Stimulated activated CD4-positive, alpha-beta T cell treated with anti-CD3 and anti-CD28 coated beads, Interleukin-2, amount 100 ng/mL, for 24 hours (primary cell): ENCODE results near the gene DEFB114.
"Not testable (repeated sequence)": the region's sequence is repeated elsewhere in the genome, so short reads cannot be mapped to it uniquely, and the experiment has no call there.

ENCODE experiments used
- DNase-seq, 2 donors: peaks; one replicate each; pipeline ENCODE4 v3.0.0-alpha.2; 2020

Gene DEFB114, protein sequence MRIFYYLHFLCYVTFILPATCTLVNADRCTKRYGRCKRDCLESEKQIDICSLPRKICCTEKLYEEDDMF

DNA sequence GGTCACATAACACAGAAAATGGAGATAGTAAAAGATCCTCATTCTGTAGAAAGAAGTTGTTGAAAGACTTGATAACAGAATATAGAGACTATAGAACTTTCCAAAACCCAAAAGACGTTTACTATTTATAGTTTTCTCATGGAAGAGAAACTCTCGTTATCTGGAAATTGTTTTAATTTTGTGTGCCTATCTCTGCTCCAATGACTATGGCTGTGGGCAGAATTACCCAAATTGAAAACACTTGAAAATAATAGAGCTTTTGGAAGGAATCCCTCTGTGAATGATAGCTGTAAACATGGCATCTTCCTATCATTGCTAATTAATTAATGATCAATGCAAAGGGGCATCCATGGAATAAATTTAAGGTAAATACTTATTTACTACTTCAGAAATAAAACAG, at the start of gene DEFB114:
Gene DEFB114 (minus strand): TSS at position 101 of the 400 bp plus-strand sequence. CDS start 59 bp downstream, at position 42.
- DNase-seq: no peak

DNA sequence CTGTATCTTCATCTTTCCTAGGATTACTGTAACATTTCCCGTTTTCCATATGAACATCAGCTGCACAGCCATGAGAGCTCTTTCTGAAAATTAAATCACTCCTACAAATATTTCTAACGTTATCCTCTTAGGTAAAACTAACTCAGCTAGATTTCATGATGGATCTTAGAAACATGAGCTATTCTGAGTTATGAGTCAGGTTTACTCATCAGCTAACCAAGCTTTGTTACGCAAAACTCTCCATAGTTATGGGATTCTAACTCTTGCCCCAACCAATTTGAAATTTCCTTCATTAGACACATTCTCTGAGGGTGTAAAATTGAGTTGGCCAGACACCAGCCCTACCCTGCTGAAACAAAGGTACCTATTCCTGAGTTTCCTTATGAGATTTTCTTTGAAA, 43.9 kb upstream of the DEFB114 start:
- no peak for DNase-seq

DNA sequence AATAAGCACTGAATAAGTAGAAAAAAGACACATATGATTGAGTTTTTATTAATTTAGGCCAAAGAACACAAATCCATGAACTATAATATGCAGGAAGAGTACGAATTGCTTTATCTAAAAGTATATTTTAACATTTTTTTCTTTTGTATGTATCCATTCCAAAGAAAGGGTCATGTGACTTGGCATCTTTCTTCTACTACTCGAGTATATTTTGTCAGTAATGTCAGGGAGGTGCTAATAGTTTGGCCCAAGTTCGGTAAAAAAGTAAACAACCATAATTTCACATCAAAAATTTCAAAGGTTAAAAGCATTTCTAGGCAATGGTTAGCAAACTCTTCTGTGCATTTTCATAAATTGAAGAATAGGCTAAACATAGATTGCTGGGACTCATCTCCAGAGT, 39.2 kb upstream of the DEFB114 start:
- no peak for DNase-seq

DNA sequence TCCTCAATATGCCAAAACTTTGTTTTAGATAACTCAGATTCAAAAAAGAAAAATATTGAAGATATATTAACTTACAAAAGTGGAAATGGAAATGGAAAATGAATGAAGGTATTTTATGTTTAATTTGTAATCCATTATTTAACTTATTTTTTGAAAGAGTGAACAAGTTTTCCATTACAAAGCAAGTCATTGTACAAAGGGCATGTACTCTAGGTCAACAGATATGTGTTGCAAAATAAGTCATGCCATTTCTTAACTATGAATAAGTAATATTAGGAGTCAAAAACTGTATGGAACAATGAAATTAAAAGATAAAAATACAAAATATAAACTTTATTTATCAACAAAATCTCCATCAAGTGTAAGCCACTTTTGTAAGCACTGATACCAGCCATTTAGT, 31.3 kb upstream of the DEFB114 start:
- no peak for DNase-seq

DNA sequence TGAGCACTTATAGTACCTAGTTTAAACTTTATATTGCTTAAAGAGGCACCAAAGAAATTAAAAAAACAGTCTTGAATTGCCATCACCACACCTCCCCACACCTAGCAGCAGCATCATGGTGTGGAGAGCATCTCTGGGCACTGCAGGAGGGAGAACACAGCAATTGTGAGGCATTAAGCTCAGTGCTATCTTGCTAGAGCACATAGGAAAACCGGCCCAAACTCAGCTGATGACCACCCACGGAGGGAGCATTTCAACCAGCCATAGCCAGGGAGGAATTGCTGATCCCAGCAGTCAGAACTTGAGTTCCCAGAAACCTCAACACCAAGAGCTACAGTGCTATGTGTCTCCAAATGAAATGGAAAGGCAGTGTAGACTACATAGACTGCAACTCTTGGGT, 24.9 kb upstream of the DEFB114 start:
- DNase-seq: no peak

DNA sequence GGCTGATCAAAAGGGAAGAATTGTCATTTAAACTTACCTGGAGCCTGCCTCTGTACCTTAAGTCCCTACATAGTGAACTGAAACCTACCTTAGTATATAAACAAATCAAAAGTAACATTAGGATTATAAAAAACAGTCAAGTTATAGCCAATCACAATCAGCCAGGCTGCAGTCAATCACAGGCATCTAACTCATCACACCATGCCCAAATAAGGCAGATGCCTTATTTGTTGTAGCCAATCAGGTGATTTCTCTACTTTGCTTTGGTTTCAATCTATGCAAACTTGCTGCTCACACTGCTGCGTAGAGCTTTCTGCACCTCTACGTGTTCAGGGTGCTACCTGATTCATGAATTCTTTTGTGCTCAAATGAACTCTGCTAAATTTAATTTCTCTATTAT, 23.8 kb upstream of the DEFB114 start:
- no peak for DNase-seq

DNA sequence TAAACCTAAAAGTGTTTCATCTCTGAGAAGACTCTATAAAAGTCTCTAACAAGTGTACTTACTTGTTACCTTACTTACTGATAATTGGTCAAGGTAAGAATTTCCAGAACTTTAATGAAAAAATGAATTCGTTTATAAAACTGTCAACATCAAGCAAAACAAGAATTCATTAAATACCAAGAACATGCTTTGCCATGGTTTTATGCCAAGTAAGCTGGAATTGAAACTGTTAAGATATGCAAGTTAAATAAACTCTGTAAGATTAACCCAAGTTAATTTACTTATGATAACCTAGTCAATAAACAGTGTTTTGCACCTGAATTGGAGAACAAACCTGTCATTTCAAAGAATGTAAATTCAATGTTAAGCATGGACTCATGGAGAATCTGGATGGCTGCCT, 22.6 kb upstream of the DEFB114 start:
- DNase-seq: no peak

DNA sequence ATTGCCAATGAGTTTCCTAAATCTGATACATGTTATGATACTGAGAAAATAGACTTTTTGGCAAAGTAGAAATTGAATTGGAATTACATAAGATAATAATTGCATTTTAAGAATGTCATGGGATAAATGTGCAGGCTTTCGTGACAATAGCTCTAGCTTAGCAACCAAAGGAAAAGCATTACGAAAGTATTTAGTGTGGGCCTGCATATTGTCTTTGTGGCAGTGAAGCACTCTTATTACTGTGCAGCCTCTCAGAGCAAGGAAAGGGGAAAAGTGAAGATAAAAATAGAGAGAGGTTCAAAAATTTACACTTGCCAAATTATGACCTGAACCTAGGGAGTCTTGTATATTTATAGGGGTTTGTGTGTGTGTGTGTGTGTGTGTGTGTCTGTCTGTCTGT, 18.1 kb upstream of the DEFB114 start:
- no peak for DNase-seq

DNA sequence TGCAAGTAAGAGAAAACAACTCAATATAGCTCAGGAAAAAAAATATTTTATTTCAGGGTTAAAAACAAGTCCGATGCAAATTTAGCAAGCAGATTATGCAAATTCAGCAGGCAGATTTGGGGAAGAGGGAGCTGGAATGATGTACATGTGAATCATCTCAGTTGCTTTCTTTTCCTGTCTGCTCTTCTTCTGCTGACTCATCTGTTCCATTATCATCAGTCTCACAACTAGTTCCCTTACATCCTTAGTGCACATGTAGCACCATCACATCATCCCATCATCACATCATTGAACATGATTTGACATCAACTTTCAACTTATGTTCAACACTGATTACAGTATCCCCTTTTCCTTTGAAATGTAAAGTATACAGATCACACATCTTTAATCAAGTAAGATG, 16.9 kb upstream of the DEFB114 start:
- DNase-seq: no peak

DNA sequence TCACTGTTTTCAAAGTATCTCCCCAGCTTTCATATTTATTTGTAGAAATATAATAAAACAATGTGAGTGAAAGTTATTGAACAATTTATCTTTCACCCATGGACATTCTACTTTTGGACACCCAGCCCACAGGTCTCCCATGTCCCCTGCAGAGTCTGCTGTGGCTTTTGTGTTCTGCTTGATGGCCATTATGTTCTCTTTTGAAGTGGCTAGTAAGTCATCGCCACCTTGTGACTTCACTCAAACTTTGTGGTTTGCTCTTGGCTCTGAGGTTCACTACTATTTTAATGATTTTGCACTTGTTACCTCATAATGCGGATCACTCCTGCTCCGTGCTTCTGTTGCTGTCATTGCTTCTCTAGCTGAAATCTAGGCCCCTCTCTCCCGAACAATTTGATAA, 15.6 kb upstream of the DEFB114 start:
- DNase-seq: no peak

DNA sequence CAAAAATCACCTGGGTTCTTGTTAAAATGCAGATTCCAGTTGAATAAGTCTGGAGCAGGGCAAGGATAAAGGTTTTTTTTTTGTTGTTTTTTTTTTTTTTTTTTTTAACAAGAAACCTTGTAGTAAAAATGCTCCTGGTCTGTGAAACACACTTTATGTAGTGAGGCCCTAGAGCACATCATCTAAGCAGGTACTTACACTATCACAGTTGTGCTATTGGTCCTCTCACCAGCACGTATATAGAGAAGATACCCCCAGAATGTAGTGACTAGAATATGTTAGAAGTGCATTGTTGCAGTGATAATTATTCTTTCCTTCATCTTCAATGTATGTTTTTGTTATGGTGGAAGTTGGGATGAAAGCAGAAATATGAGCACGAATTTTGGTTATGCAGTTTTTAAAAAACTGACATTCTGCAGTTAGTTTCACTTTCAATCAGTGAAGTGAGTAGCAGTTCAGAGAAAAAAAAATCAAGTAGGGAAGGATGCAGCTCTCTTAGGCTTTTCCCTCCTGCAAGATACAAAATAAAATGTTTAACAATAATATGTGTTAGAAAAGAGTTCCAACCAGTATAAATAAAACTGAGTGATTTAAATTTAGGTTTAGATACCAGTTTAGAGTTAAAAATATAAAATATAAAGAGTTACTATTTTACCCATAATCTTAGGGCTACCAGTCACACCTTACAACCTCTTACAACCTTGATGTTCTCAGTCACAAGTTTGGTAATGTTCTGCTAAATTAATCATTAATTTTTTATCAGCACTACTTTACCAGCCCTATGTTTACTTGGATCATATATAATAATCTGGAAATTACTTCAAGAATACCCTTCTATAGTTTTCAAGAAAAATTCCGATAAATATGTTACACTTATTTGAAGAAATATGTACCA, 14.6 kb upstream of the DEFB114 start:
- DNase-seq: no peak

DNA sequence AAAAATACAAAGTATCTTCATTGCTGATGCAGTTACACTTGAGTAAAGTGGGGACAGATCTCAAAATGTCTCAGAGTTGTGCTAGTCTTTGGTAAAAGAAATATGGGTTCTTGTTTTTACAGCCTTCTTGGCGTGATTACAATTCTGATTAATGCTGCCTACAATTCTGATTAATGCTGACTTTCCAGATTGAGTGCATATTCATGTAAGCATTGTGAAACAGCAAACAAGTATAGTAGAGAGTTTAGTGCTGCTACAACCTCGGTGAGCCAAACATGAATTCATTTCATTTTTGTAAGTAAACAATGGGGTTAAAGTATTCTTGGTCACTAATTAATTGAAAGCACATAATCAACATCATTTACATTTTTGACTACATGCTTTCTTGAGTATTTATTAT, 5.6 kb upstream of the DEFB114 start, which contains the start of gene DEFB113:
Gene DEFB113 (minus strand): TSS at position 21 of the 400 bp plus-strand sequence. CDS start 0 bp downstream, at position 21.
- no peak for DNase-seq

DNA sequence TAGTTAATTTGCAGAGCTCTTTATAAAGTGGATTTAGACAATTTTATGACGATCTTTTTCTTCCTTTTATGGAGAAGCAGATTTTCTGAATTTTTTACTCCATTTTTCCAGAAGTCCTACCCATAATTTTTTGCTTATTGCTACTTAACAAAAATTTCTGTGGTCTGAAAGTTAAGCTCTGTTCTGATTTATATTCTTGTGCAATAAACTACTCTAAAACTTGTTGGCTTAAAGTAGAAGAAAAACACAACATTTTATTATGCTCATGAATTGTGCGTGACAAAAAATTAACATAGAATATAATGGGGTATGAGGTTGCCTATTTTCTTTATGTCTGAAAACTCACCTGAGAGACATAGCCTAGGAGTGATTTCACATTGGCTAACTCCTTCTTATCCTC, 2.9 kb upstream of the DEFB114 start:
- no peak for DNase-seq

DNA sequence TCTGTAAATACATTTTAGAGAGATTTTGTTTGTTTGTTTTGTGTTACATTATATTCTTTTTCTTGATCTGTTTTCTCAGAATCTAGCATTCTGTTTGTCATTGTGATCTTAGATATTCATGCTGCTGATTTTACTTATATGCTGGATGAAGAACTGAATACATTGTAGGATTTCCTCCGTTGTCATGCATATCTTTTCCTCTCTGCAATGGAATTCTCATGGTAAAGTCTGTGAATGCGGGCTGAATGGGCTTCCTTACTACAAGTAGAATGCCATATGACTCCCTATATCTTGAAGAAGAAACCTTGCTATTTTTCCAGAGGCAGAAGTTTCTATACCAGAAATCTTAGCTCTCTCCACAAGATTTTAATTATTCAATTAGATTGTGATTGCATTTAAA, 2.4 kb upstream of the DEFB114 start:
- no peak for DNase-seq

DNA sequence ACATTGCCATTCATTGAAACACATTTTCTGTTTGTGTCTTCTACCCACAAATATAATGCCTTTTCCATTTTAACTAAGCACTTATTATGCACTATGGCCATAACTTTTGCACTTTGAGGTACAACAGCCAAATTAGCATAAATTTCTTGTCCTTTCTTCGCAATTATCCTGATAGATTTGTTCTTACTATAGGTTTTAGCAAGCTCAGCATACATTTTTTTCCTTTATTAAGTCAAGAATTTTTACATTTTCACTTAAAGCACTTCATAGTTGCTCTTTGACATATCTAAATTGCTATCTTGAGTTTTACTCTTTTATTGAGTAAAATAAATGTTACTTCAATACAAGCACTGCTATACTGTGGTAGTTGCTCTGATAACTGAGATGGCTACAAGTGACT, 5.8 kb downstream of the DEFB114 start:
- DNase-seq: no peak

DNA sequence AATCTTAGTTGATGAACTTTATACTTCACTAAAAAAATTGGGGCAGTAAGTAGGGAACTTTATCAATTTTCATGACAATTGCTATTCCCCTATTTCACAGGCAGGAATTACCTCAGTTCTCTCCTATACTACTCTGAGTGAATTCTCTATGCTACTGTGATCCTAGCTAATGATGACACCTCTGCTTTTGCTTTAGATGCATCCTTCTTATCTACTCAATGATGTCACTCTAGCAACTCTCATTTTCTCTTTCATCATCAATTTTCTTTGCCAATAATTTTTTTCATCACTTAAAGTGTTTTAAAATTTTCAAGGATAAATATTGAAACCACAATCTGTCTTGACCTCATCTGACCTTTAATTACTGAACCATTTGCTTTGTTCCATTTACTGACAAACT, 8.1 kb downstream of the DEFB114 start:
- no peak for DNase-seq

DNA sequence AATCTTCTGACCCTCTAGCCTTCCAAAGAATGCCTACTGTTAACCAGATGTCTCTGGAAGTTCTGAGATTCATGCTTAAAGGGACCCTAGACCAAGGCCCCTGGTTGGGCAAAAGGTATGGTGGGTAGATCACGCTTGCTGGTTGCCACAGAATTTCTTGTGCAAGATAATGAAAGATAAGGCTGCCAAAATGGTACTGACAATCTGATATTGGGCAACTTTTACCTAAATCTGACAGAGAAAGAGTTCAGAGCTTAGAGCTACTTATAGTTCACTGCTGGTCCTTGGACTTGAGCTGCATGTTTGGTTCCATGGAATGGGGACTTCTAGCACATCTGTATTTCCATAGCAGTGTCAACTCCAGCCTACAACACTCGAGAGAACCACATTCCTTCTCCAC, 12.0 kb downstream of the DEFB114 start:
- no peak for DNase-seq

DNA sequence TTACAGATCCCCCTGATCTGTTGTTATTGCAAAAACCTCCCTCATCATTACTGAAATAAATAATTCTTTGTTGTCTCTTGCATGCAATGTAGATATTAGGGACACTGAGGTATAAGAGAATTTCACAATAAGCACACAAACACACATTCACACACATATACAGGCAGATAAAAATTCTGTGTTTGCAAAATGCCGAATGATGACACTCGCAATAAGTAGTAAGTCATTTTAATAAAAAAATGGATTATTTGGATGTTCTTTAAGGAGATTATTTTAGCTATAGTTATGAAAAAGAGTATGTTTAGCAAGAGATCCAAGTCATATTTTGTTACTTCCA, 13.6 kb downstream of the DEFB114 start:
- DNase-seq: no peak

DNA sequence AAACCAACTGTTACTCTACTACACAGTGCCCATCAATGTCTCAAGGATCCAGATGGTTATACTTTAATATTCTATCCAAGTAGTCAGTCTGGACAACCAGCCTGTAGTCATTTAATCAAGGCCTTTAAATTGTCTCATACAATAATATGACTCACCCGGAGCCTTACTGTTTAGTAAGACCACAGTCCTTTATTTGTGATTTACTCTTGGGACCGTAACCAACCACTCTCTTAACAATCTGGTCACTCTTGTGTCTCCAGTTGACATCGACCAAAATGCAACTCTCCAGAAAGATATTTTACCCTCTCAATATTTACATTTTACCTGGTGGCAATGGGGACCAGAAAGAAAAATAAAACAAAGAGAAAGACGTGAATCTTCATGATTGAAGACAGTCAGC, 14.9 kb downstream of the DEFB114 start:
- no peak for DNase-seq

DNA sequence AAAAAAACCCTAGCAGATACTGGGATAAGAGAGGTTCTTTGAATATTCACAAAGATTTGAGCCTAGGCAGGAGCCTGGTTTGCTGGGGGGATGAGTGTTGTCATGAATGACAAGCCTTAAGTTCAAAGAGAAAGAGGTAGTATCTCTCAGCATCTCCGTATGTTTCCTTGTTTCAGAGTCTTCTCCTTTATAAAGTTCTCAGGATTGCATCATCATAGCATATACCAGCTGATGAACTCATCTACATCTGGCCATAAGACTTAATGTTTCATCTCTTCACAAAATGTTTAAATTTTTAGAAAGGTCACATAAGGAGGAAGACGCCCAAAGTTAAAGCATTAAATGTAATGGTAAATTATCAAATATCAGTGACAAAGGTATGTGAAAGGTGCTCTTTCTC, 17.1 kb downstream of the DEFB114 start:
- no peak for DNase-seq

DNA sequence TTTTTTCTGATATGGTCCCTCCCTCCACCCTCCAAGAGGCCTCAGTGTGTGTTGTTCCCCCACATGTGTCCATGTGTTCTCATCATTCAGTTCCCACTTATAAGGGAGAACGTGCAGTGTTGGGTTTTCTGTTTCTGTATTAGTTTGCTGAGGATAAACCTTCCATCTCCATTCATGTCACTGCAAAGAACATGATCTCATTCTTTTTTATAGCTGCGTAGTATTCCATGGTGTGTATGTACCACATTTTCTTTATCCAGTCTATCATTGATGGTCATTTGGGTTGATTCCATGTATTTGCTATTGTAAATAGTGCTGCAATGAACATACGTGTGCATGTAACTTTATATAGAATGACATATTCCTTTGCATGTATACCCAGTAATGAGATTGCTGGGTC, 19.9 kb downstream of the DEFB114 start:
- not testable (repeated sequence) for DNase-seq

DNA sequence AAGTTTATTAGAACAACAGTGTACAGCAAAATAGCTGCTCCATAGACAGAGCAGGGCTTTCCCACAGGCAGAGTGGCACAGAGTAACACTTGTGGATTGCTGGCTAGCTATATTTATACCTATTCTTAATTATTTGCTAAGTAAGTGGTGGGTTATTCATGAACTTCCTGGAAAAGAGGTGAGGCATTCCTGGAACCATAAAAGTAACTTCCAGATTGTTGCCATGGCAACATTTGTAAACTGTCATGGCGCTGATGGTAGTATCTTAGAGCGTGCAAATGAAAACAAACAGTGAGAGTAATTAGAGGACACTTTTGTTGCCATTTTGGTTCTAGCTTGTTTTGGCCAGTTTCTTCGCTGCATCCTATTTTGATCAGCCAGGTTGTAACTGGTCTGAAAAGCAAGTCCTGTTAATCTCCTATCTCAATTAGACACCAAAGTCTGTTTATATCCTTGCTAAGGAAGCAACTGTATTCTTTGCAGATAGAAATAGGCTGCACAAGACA, 23.9 kb downstream of the DEFB114 start:
- no peak for DNase-seq

DNA sequence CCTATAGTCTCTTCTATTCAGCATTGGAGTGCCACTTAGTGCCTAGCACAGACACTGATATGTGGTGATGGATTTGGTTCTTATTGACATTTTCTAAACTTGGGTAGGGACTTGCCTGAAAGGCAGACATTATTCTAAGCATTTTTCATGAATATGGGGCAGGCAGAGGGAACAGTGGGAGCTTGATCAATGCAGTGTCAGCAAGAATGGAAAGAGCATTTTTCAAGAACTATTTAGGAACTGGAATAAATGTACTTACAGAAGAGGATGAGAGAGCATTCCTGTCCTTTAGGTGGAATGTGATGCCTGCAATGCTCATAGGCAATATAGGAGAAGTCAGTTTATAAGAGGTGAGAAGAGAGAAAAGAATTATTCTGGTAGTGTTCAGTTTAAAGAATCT, 26.2 kb downstream of the DEFB114 start:
- DNase-seq: no peak

DNA sequence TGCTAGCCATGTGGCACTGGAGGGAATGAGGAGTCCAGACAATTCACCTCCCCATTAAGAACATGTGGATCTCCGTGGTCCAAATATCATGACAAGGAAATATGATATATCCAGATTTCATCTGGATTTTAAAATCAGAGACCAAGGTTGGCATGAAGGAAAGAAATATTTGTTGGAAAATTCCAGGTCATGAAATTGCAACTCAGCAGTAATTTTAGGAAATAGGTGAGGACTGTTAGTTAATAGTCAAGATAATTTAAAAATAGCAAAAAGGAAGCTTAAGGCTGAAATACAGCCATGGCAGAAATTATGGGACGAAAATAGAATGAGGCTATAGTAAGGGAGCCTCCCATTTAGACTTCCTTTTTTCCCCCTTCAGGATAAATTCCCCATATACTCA, 26.9 kb downstream of the DEFB114 start:
- no peak for DNase-seq

DNA sequence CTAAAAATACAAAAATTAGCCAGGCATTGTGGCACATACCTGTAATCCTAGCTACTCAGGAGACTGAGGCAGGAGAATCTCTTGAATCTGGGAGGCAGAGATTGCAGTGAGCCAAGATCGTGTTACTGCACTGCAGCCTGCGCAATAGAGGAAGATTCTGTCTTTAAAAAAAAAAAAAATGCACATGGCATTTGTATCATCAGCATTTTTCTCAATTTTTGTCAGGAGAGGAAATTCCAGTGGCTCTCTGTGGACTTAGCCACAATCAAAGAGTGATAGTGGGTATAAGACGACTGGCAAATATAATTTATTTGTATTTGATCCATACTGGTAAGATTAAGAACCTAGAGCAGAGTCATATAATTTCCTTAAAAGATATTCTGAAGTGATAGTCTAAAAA, 28.6 kb downstream of the DEFB114 start:
- DNase-seq: no peak
